Stimulated activated CD8-positive, alpha-beta memory T cell treated with anti-CD3 and anti-CD28 coated beads, Interleukin-15, amount 100 ng/mL, for 24 hours (primary cell): ENCODE data around the gene LRRC3C.
A peak's percentile ranks its signal among the peaks of the same experiment; 100 is the strongest.

ENCODE experiments used
- DNase-seq: peaks from one replicate; pipeline ENCODE4 v3.0.0-alpha.2; 2020; ENCODE audit warnings: low read depth

LRRC3C gene

GRCh38 chr17:39979893-39980350 lies 52.4 kb downstream of the LRRC3C start:
- DNase-seq: no peak

GRCh38 chr17:39980351-39981206 lies 53.0 kb downstream of the LRRC3C start, which contains the start of gene PSMD3:
Gene PSMD3, plus strand, starts transcription at chr17:39980807. Its CDS starts 164 bp downstream, at chr17:39980971.
- DNase-seq: peak; percentile 90

- DNase-seq: no peak
Measured at GRCh38 chr17:39981207-39981741, 53.7 kb downstream of the LRRC3C start.

- DNase-seq: no peak
Measured at GRCh38 chr17:39981766-39982375, 54.3 kb downstream of the LRRC3C start.

GRCh38 chr17:39988206-39988810 lies 60.8 kb downstream of the LRRC3C start:
- no peak for DNase-seq

GRCh38 chr17:39994448-39994847 lies 66.9 kb downstream of the LRRC3C start:
- no peak for DNase-seq
